Hepatocyte (in vitro differentiated cells): ENCODE results near the gene STAMBP.

Experiments
- EZH2 ChIP-seq: fragments of 200-600 bp; sonication (generic); IDR thresholded peaks from 2 replicates; pipeline ENCODE4 v1.6.1; 2016; ENCODE audit warnings: antibody characterized with exemption, mild to moderate bottlenecking, borderline replicate concordance
- EZH2phosphoT487 ChIP-seq: fragments of 200-600 bp; sonication (generic); IDR thresholded peaks from one replicate; pipeline ENCODE4 v1.6.1; 2018; ENCODE audit warnings: antibody characterized with exemption, mild to moderate bottlenecking, low read depth, moderate library complexity; ENCODE audit not compliant: unreplicated experiment, severe bottlenecking
- TF ChIP-seq, protein P1 (sequence below): fragments of 200-600 bp; sonication (generic); IDR thresholded peaks from 2 replicates; pipeline ENCODE4 v1.5.1; 2016; ENCODE audit warnings: antibody characterized with exemption, mild to moderate bottlenecking; ENCODE audit not compliant: poor library complexity

DNA sequence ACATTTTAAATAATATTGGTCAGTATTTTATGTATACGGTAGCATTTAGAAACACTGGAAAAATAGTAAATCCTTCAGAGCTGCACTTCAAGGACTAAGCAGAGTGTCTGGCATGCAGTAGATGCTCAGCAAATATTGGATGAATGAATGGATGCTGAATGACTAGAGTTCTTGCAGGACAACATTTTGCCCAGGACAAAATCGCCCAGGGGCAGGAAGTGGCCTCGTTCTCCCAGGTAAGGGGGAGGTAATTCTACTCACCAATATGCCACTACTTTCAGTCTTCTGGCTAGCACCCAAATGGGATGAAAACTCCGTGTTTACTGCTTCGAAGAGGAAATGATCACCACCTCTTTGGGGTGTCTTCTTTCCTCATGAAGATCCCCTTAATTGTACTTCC is 93.9 kb downstream of the STAMBP start:
- TF ChIP-seq, protein P1, sequence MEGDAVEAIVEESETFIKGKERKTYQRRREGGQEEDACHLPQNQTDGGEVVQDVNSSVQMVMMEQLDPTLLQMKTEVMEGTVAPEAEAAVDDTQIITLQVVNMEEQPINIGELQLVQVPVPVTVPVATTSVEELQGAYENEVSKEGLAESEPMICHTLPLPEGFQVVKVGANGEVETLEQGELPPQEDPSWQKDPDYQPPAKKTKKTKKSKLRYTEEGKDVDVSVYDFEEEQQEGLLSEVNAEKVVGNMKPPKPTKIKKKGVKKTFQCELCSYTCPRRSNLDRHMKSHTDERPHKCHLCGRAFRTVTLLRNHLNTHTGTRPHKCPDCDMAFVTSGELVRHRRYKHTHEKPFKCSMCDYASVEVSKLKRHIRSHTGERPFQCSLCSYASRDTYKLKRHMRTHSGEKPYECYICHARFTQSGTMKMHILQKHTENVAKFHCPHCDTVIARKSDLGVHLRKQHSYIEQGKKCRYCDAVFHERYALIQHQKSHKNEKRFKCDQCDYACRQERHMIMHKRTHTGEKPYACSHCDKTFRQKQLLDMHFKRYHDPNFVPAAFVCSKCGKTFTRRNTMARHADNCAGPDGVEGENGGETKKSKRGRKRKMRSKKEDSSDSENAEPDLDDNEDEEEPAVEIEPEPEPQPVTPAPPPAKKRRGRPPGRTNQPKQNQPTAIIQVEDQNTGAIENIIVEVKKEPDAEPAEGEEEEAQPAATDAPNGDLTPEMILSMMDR = no peak
- TF ChIP-seq EZH2phosphoT487 = no peak
- TF ChIP-seq EZH2 = no peak
